GM21576 (cell line): ENCODE results near the gene F2RL3.
"Not testable (repeated sequence)": the region's sequence is repeated elsewhere in the genome, so short reads cannot be mapped to it uniquely, and the experiment has no call there.

Source experiments
- ATAC-seq: cut with Tn5 transposase; IDR thresholded peaks from one replicate; pipeline ENCODE4 v1.9.1; 2021; ENCODE audit warnings: mild to moderate bottlenecking, moderate library complexity; ENCODE audit not compliant: unreplicated experiment

The F2RL3 gene

DNA sequence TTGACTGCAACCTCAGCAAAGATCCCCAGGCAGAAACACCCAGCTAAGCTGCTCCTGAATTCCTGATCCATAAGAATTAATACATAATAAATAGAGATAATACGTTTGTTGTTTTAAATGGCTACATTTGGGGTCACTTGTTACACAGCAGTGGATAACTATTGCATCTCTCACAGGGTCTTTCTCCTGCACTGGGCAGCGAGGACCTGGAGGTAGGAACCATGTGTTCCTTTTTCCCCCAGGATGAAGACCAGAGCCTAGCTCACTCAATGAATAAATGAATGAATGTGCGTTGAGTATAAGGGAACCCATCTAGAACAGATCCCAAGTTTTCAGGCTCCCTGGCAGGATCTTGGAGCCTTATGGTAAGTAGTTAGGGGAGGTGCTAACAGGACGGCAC, 30.7 kb downstream of the F2RL3 start:
- no peak for ATAC-seq

DNA sequence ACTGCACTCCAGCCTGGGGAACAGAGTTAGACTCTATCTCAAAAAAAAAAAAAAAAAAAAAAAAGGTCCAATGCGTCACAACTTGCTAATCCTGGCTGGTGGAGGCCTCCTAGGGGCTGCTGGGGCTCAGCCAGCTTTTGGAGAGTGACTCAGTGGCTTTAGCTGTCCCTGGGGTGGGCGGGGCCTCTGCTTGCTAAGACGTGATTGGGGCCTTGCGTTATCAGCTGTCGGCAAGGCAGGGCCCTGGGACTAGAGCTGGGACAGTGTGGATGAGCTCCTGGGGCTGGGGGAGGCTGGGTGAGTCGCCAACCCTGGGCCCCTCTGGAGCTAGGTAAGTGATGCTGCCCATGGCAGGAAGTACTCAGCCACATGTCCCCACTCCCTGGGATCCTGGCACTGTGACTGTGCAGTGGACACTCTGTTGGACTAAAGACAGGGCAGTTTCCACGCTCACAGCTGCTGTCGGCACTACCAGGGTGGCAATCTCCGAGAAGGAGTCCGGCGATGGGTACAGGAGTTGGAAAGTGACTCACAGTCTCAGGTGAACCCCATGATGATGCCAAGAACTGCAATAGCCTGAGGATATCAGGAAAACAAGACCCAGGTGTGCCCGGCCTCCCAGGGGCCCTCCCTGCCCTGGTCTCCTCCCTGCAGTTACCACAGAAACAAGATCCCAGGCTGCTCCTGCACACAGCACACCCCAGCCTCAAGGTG, 32.2 kb downstream of the F2RL3 start:
- no peak for ATAC-seq

DNA sequence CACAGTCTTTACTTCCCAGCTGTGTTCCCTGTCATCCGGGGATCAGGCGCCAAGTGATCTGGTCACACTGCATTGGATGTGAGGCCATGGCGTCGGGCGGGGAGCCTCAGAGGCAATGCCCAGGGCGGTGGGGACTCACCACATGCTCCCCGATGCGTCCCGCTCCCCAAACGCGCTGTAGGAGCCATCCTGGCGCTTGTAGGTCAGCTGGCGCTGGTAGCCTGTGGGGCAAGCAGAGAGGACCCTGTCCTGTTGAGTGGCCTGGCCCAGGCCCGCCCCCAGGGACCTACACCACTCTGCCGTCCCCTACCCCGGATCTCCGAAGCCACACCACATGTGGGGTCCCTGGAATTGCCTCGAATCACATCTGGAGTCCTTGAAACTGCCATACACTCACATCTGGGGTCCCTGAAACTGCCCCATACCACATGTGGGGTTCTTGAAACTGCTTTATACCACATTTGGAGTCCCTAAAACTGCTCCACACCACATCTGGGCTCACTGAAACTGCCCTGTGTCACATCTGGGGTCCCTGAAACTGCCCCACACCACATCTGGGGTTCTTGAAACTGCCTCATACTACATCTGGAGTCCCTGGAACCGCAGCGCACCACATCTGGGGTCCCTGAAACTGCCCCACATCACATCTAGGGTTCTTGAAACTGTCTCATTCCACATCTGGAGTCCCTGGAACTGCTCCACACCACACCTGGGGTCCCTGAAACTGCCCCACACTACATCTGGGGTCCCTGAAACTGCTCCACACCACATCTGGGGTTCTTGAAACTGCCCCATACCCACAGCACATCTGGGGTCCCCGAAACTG, 33.2 kb downstream of the F2RL3 start:
- ATAC-seq, result no peak

- ATAC-seq, result no peak
These were observed 33.8 kb downstream of the F2RL3 start for GRCh38 chr19:16922592-16922934.

DNA sequence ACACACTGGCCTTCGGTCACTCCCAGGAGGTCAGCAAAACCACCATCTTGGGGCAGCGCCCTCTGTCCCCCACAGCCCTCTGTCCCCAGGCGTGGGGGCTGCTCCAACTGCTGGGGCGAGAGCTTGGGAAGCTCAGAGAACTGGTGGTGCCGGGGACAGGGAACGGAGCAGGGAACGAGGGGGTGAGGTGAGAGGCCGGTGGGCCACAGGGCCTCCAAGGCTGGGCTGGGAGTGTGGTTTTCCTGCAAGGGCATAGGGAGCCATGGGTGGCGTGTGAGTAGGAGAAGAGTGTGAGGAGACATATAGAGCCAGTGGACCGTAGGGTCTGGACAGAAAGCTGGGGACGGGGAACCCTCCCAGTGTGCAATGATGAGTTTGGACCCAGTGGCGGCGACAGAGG, 34.1 kb downstream of the F2RL3 start:
- no peak for ATAC-seq

- ATAC-seq, result no peak
These were observed 39.1 kb downstream of the F2RL3 start for GRCh38 chr19:16927883-16928282.

GRCh38 chr19:16928351-16928750, 39.6 kb downstream of the F2RL3 start:
- ATAC-seq, result no peak

- no peak for ATAC-seq
These were observed 40.1 kb downstream of the F2RL3 start for GRCh38 chr19:16928916-16929315.

- ATAC-seq, result no peak
These were observed 42.0 kb downstream of the F2RL3 start for GRCh38 chr19:16930753-16931152.

- no peak for ATAC-seq
These were observed 42.5 kb downstream of the F2RL3 start for GRCh38 chr19:16931306-16931705.

DNA sequence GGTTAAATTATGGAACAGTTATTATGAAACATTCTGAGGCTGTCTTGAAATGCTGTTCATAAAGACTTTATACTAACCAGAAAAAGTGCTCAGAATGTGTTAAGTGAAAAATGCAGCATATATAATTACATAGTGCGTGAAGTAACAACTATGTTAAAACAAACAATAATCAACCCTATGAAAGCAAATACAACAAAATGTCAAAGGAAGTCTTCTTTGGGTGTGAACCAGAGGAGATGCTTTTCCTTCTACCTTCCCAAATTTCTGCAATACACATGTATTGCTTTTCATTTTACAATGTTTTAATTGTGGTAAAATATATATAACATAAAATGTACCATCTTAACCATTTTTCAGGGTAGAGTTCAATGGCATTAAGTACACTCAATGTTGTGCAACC, 45.7 kb downstream of the F2RL3 start:
- ATAC-seq, result no peak

- no peak for ATAC-seq
These were observed 48.1 kb downstream of the F2RL3 start for GRCh38 chr19:16936901-16937300.

GRCh38 chr19:16937796-16938195, 49.0 kb downstream of the F2RL3 start:
- not testable (repeated sequence) for ATAC-seq

GRCh38 chr19:16938211-16938610, 49.4 kb downstream of the F2RL3 start:
- no peak for ATAC-seq

- not testable (repeated sequence) for ATAC-seq
These were observed 51.3 kb downstream of the F2RL3 start for GRCh38 chr19:16940063-16940462.

- no peak for ATAC-seq
These were observed 51.8 kb downstream of the F2RL3 start for GRCh38 chr19:16940626-16941025.
